K562 (cell line): ENCODE data around the gene ZNF300. TPM values are rescaled to one million over a fixed set of nuclear protein-coding genes. Genes with fewer than 3 reads are reported as not detected.
A peak's percentile ranks its signal among the peaks of the same experiment; 100 is the strongest.

Experiments
- BCOR ChIP-seq: fragments of 450-650 bp; IDR thresholded peaks from 2 replicates; pipeline ENCODE4 v1.6.1; 2016
- CBFA2T2 ChIP-seq: fragments of 450-650 bp; conservative IDR thresholded peaks from 2 replicates; pipeline ENCODE4 v1.6.1; 2017; ENCODE audit warnings: mild to moderate bottlenecking
- ELF2 ChIP-seq: fragments of 250-450 bp; sonication (Bioruptor Pico); IDR thresholded peaks from 2 replicates; pipeline ENCODE4 v1.5.0; 2021; ENCODE audit warnings: mild to moderate bottlenecking
- FOSL1 ChIP-seq: fragments of 200-800 bp; sonication (Bioruptor generic); conservative IDR thresholded peaks from 2 replicates; pipeline ENCODE4 v1.6.1; 2016; ENCODE audit warnings: missing genetic modification characterization, missing compliant biosample characterization
- GATAD2B ChIP-seq: fragments of 450-650 bp; IDR thresholded peaks from 2 replicates; pipeline ENCODE4 v1.6.1; 2017; ENCODE audit warnings: mild to moderate bottlenecking, borderline replicate concordance
- NCOA2 ChIP-seq, 2 experiments: fragments of 450-650 bp; IDR thresholded peaks; 2 replicates each; pipeline ENCODE4 v1.6.1; 2018; ENCODE audit warnings: mild to moderate bottlenecking in 2 of 2, moderate library complexity in 1 of 2; ENCODE audit not compliant: partially characterized antibody in 2 of 2
- NCOR1 ChIP-seq: fragments of 450-650 bp; IDR thresholded peaks from 2 replicates; pipeline ENCODE4 v1.6.1; 2016; ENCODE audit warnings: mild to moderate bottlenecking, moderate library complexity
- NELFE ChIP-seq: IDR thresholded peaks from 2 replicates; pipeline ENCODE4 v1.6.1; 2011; ENCODE audit warnings: mild to moderate bottlenecking; ENCODE audit not compliant: insufficient read depth, insufficient read length
- PCBP2 ChIP-seq: fragments of 200-400 bp; formaldehyde crosslinking; IDR thresholded peaks from 2 replicates; pipeline ENCODE4 v1.6.1; 2018; ENCODE audit warnings: low read length, low read depth, mild to moderate bottlenecking, moderate library complexity; ENCODE audit not compliant: poor library complexity, severe bottlenecking
- POLR2AphosphoS5 ChIP-seq: IDR thresholded peaks from 2 replicates; pipeline ENCODE4 v1.6.1; 2011; ENCODE audit warnings: mild to moderate bottlenecking, low read depth, low read length, moderate library complexity; ENCODE audit not compliant: control insufficient read depth, insufficient read depth
- SMARCA4 ChIP-seq: fragments of 450-650 bp; IDR thresholded peaks from 2 replicates; pipeline ENCODE4 v1.6.1; 2016
- STAT5B ChIP-seq: fragments of 250-450 bp; sonication (Bioruptor Pico); IDR thresholded peaks from 2 replicates; pipeline ENCODE4 v1.8.0; 2021; ENCODE audit warnings: mild to moderate bottlenecking, inconsistent platforms
- TSC22D4 ChIP-seq: fragments of 450-650 bp; IDR thresholded peaks from 2 replicates; pipeline ENCODE4 v1.6.1; 2016; ENCODE audit warnings: missing genetic modification characterization, missing biosample characterization, control low read depth
- YY1 ChIP-seq, 3 experiments: IDR thresholded peaks; 2 replicates each; pipeline ENCODE4 v1.6.1; 2011; ENCODE audit warnings: low read length in 2 of 3, mild to moderate bottlenecking in 2 of 3, moderate library complexity in 2 of 3, borderline replicate concordance in 1 of 3, control low read depth in 1 of 3, low read depth in 1 of 3; ENCODE audit not compliant: insufficient read depth in 3 of 3, insufficient replicate concordance in 2 of 3, control insufficient read depth in 1 of 3, insufficient read length in 1 of 3; ENCODE audit errors: extremely low read depth in 1 of 3
- ZNF263 ChIP-seq: sonication (generic); formaldehyde crosslinking; IDR thresholded peaks from 2 replicates; pipeline ENCODE4 v1.8.0; 2022; ENCODE audit warnings: mild to moderate bottlenecking, missing genetic modification reagents, borderline replicate concordance
- ZNF644 ChIP-seq: fragments of 200-800 bp; sonication (Bioruptor generic); IDR thresholded peaks from 2 replicates; pipeline ENCODE4 v1.6.1; 2016; ENCODE audit warnings: low read depth, missing genetic modification characterization, missing compliant biosample characterization
- ZNF696 ChIP-seq: fragments of 250-450 bp; sonication (Bioruptor Pico); conservative IDR thresholded peaks from 2 replicates; pipeline ENCODE4 v1.4.0; 2020; ENCODE audit warnings: mild to moderate bottlenecking, moderate library complexity
- ZNF75A ChIP-seq: fragments of 450-650 bp; formaldehyde crosslinking; IDR thresholded peaks from 2 replicates; pipeline ENCODE4 v1.4.0; 2020; ENCODE audit warnings: mild to moderate bottlenecking
- ZSCAN29 ChIP-seq: fragments of 450-650 bp; IDR thresholded peaks from 2 replicates; pipeline ENCODE4 v1.6.1; 2017
- polyA plus RNA-seq, 8 experiments: library from polyadenylated mRNA; depleted of rRNA in 4 of 8; stranded (reverse) in 5 of 8; unstranded in 3 of 8; fragments of >200 nt; fragmentation: Nextera tagmentation in 2 of 8; fragmentation: Illumina TruSeq in 1 of 8; extraction: Ambion mirVana in 2 of 8; extraction: Trizol in 1 of 8; gene quantifications; 2 replicates each; pipeline versions ENCODE4 v1.2.1 to v1.2.3, GENCODE V29; 2011 to 2014; ENCODE audit warnings: inconsistent platforms in 1 of 8, missing spikeins in 1 of 8
- total RNA-seq, 7 experiments: library from RNA; depleted of rRNA in 6 of 7; stranded (reverse); fragments of >200 nt in 6 of 7; fragmentation: Illumina TruSeq in 2 of 7; extraction: Trizol in 2 of 7; gene quantifications; 2 replicates each; pipeline versions ENCODE4 v1.2.1 to v1.2.3, GENCODE V29; 2011 to 2021; ENCODE audit warnings: low replicate concordance in 1 of 7
- TF ChIP-seq, protein P1 (sequence below): sonication (generic); formaldehyde crosslinking; IDR thresholded peaks from 2 replicates; pipeline ENCODE4 v1.8.1; 2023; ENCODE audit warnings: mild to moderate bottlenecking, missing genetic modification reagents
- TF ChIP-seq, protein P2 (sequence below): sonication (generic); formaldehyde crosslinking; IDR thresholded peaks from 2 replicates; pipeline ENCODE4 v1.8.0; 2023; ENCODE audit warnings: mild to moderate bottlenecking, missing genetic modification reagents
- TF ChIP-seq, protein P3 (sequence below): fragments of 450-650 bp; IDR thresholded peaks from 2 replicates; pipeline ENCODE4 v1.7.1; 2018; ENCODE audit warnings: mild to moderate bottlenecking, low read depth; ENCODE audit not compliant: partially characterized antibody

ZNF300 gene
- total and polyA plus RNA-seq, 9 of the 15 experiments (the other 6 are each of a cell fraction or from before 2014, with no cell fraction given) = 4.4 to 13.2 (median 11.1) TPM

DNA sequence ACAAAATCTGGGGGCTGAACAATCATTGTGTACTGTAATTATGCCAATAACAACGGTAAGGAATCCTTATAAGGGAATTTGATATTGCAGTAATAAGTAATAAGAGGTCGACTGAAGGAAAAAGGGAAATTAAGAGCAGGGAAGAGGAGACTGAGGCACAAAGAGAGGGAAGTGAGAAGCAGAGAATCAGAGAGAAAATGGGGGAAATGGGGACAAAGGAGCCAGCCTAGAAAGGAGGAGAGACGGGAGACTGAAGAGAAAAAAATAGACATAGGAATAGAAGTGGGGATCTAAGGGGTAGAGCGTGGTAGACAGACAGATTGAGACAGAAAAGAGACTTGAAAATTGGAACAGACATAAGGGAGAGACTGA is 518 bp upstream of the ZNF300 start (continued):
- TF ChIP-seq NELFE = no peak
- no peak for TF ChIP-seq ZNF75A
- no peak for TF ChIP-seq YY1 (IDR thresholded peaks at IDR 0.05; ENCODE audit: borderline replicate concordance in 1 of 3, control insufficient read depth in 1 of 3, extremely low read depth in 1 of 3, insufficient read depth in 3 of 3, insufficient read length in 1 of 3, insufficient replicate concordance in 2 of 3, low read depth in 1 of 3, low read length in 2 of 3)
- no peak for TF ChIP-seq CBFA2T2
- no peak for TF ChIP-seq ZNF644 (tag)
- peak; percentile 54; the same call in 1 of the 2 replicates for TF ChIP-seq BCOR
- TF ChIP-seq, protein P1, sequence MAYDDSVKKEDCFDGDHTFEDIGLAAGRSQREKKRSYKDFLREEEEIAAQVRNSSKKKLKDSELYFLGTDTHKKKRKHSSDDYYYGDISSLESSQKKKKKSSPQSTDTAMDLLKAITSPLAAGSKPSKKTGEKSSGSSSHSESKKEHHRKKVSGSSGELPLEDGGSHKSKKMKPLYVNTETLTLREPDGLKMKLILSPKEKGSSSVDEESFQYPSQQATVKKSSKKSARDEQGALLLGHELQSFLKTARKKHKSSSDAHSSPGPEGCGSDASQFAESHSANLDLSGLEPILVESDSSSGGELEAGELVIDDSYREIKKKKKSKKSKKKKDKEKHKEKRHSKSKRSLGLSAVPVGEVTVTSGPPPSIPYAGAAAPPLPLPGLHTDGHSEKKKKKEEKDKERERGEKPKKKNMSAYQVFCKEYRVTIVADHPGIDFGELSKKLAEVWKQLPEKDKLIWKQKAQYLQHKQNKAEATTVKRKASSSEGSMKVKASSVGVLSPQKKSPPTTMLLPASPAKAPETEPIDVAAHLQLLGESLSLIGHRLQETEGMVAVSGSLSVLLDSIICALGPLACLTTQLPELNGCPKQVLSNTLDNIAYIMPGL (CRISPR knock-in tag) = no peak
- TF ChIP-seq PCBP2 = no peak
- TF ChIP-seq ZNF696 (CRISPR knock-in tag) = no peak
- TF ChIP-seq, protein P2, sequence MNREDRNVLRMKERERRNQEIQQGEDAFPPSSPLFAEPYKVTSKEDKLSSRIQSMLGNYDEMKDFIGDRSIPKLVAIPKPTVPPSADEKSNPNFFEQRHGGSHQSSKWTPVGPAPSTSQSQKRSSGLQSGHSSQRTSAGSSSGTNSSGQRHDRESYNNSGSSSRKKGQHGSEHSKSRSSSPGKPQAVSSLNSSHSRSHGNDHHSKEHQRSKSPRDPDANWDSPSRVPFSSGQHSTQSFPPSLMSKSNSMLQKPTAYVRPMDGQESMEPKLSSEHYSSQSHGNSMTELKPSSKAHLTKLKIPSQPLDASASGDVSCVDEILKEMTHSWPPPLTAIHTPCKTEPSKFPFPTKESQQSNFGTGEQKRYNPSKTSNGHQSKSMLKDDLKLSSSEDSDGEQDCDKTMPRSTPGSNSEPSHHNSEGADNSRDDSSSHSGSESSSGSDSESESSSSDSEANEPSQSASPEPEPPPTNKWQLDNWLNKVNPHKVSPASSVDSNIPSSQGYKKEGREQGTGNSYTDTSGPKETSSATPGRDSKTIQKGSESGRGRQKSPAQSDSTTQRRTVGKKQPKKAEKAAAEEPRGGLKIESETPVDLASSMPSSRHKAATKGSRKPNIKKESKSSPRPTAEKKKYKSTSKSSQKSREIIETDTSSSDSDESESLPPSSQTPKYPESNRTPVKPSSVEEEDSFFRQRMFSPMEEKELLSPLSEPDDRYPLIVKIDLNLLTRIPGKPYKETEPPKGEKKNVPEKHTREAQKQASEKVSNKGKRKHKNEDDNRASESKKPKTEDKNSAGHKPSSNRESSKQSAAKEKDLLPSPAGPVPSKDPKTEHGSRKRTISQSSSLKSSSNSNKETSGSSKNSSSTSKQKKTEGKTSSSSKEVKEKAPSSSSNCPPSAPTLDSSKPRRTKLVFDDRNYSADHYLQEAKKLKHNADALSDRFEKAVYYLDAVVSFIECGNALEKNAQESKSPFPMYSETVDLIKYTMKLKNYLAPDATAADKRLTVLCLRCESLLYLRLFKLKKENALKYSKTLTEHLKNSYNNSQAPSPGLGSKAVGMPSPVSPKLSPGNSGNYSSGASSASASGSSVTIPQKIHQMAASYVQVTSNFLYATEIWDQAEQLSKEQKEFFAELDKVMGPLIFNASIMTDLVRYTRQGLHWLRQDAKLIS = no peak
- no peak for TF ChIP-seq FOSL1 (tag)
- TF ChIP-seq, protein P3, sequence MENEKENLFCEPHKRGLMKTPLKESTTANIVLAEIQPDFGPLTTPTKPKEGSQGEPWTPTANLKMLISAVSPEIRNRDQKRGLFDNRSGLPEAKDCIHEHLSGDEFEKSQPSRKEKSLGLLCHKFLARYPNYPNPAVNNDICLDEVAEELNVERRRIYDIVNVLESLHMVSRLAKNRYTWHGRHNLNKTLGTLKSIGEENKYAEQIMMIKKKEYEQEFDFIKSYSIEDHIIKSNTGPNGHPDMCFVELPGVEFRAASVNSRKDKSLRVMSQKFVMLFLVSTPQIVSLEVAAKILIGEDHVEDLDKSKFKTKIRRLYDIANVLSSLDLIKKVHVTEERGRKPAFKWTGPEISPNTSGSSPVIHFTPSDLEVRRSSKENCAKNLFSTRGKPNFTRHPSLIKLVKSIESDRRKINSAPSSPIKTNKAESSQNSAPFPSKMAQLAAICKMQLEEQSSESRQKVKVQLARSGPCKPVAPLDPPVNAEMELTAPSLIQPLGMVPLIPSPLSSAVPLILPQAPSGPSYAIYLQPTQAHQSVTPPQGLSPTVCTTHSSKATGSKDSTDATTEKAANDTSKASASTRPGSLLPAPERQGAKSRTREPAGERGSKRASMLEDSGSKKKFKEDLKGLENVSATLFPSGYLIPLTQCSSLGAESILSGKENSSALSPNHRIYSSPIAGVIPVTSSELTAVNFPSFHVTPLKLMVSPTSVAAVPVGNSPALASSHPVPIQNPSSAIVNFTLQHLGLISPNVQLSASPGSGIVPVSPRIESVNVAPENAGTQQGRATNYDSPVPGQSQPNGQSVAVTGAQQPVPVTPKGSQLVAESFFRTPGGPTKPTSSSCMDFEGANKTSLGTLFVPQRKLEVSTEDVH = no peak
- TF ChIP-seq GATAD2B = no peak
- TF ChIP-seq ZSCAN29 = no peak
- TF ChIP-seq TSC22D4 (tag) = no peak
- TF ChIP-seq STAT5B (CRISPR knock-in tag) = no peak
- TF ChIP-seq POLR2AphosphoS5 = no peak
- TF ChIP-seq NCOR1 = 0 out of 2 replicates have a peak, but pooled peaks have one; percentile 30
- TF ChIP-seq ELF2 (CRISPR knock-in tag) = no peak
- no peak for TF ChIP-seq ZNF263 (CRISPR knock-in tag)
- TF ChIP-seq SMARCA4 = 0 out of 2 replicates have a peak, but pooled peaks have one; percentile 38
- TF ChIP-seq NCOA2 (IDR thresholded peaks at IDR 0.05; ENCODE audit: partially characterized antibody in 2 of 2) = no peak
